HepG2 (cell line): ENCODE measurements around the gene PRR14. TPM values are rescaled to one million over a fixed set of nuclear protein-coding genes. Genes with fewer than 3 reads are reported as not detected.

Experiments used
- ELF1 ChIP-seq: sonication (generic); formaldehyde crosslinking; IDR thresholded peaks from 2 replicates; pipeline ENCODE4 v1.4.0; 2020; ENCODE audit warnings: missing genetic modification reagents
- HNRNPLL ChIP-seq: fragments of 200-400 bp; formaldehyde crosslinking; IDR thresholded peaks from 2 replicates; pipeline ENCODE4 v1.6.1; 2017; ENCODE audit warnings: mild to moderate bottlenecking, low read depth, low read length; ENCODE audit not compliant: poor library complexity, severe bottlenecking
- SATB2 ChIP-seq: sonication (generic); formaldehyde crosslinking; IDR thresholded peaks from 2 replicates; pipeline ENCODE4 v1.5.0; 2020; ENCODE audit warnings: missing genetic modification reagents
- ZFP1 ChIP-seq: IDR thresholded peaks from 2 replicates; pipeline ENCODE4 v1.6.1; 2016
- ZNF234 ChIP-seq: sonication (generic); formaldehyde crosslinking; conservative IDR thresholded peaks from 2 replicates; pipeline ENCODE4 v1.5.1; 2020; ENCODE audit warnings: mild to moderate bottlenecking, missing genetic modification reagents
- ZNF432 ChIP-seq: sonication (generic); formaldehyde crosslinking; IDR thresholded peaks from 2 replicates; pipeline ENCODE4 v1.5.0; 2020; ENCODE audit warnings: missing genetic modification reagents, mild to moderate bottlenecking, borderline replicate concordance
- ZNF749 ChIP-seq: sonication (generic); formaldehyde crosslinking; IDR thresholded peaks from 2 replicates; pipeline ENCODE4 v1.8.0; 2022; ENCODE audit warnings: mild to moderate bottlenecking, missing genetic modification reagents, moderate library complexity, borderline replicate concordance
- ZNF879 ChIP-seq: sonication (generic); formaldehyde crosslinking; IDR thresholded peaks from 2 replicates; pipeline ENCODE4 v1.8.1; 2023; ENCODE audit warnings: missing genetic modification reagents
- polyA plus RNA-seq, 8 experiments: library from polyadenylated mRNA; depleted of rRNA in 3 of 8; stranded (reverse) in 7 of 8; unstranded in 1 of 8; fragments of >200 nt; fragmentation: Illumina TruSeq in 4 of 8; extraction: Trizol in 4 of 8; gene quantifications; 2 replicates each; pipeline versions ENCODE4 v1.2.1 to v1.2.3, GENCODE V29; 2011 to 2016; ENCODE audit warnings: low read depth in 4 of 8, missing spikeins in 1 of 8, mixed read lengths in 1 of 8; ENCODE audit not compliant: insufficient read depth in 1 of 8
- total RNA-seq, 5 experiments: library from RNA; depleted of rRNA; stranded (reverse); fragments of >200 nt; fragmentation: Illumina TruSeq; extraction: Trizol; gene quantifications; 2 replicates each; pipeline ENCODE4 v1.2.3, GENCODE V29; 2016; ENCODE audit warnings: low read depth in 1 of 5
- TF ChIP-seq, protein P1 (sequence below): sonication (generic); formaldehyde crosslinking; IDR thresholded peaks from 2 replicates; pipeline ENCODE4 v1.8.1; 2022; ENCODE audit warnings: low read depth, mild to moderate bottlenecking, missing genetic modification reagents
- TF ChIP-seq, protein P2 (sequence below): sonication (generic); formaldehyde crosslinking; IDR thresholded peaks from 2 replicates; pipeline ENCODE4 v1.9.0; 2021; ENCODE audit warnings: missing genetic modification reagents, borderline replicate concordance
- TF ChIP-seq, protein P3 (sequence below): fragments of 450-650 bp; IDR thresholded peaks from 2 replicates; pipeline ENCODE4 v1.6.1; 2017; ENCODE audit warnings: mild to moderate bottlenecking
- TF ChIP-seq, protein P4 (sequence below): sonication (generic); formaldehyde crosslinking; IDR thresholded peaks from 2 replicates; pipeline ENCODE4 v1.9.0; 2021; ENCODE audit warnings: missing genetic modification reagents, mild to moderate bottlenecking, borderline replicate concordance
- TF ChIP-seq, protein P5 (sequence below): sonication (generic); formaldehyde crosslinking; IDR thresholded peaks from 2 replicates; pipeline ENCODE4 v1.5.0; 2020; ENCODE audit warnings: mild to moderate bottlenecking, missing genetic modification reagents, moderate library complexity
- TF ChIP-seq, protein P6 (sequence below): sonication (generic); formaldehyde crosslinking; IDR thresholded peaks from 2 replicates; pipeline ENCODE4 v1.9.0; 2022; ENCODE audit warnings: missing genetic modification reagents, mild to moderate bottlenecking, borderline replicate concordance

Gene PRR14
- total and polyA plus RNA-seq, 2 of the 13 experiments (the other 11 are each of a cell fraction or from before 2014, with no cell fraction given): 8.4 to 11.0 TPM

DNA sequence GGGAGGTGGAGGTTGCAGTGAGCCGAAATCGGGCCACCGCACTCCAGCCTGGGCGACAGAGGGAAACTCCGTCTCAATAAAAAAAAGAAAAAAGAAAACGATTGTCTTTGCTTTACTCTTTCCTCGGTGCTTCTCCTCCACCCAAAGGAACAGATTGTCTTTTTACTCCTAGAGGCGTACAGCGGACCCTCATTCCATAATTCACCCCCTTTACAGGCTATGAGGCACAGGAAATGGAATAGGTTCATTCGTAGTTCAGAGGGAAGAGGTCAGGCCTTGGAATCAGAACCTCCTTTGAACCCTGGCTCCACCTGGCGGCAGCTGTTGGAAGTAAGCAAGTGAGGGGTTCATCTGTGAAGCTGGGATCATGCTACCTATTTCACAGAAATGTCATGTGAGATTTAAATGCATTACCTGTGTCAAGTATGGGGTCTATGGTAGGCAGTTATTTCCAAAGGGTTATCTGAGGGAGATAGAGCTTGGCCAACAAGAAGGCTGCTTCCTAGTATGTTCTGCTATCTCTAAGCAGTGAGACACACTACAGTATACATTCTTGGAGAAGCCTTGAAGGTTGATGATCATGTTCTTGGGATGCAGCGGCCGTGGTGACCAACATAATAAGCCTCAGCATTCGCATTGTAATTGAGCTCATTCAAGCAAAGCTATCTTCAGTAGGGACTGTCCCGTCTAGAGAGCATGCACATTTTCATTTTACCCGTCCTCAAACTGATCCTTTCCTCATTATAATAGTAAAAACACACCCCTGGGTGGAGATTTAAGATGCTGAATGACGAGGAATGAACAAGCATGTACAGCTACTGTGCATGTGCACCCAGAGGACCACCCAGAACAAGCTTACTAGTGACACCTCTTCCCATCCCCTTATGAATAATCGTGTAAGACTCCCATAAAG lies 21.9 kb upstream of the PRR14 start (continued):
- TF ChIP-seq ELF1 (CRISPR knock-in tag): 0 out of 2 replicates have a peak, but pooled peaks have one; percentile 40
- no peak for TF ChIP-seq HNRNPLL
- TF ChIP-seq ZNF234 (CRISPR knock-in tag): no peak
- TF ChIP-seq, protein P1, sequence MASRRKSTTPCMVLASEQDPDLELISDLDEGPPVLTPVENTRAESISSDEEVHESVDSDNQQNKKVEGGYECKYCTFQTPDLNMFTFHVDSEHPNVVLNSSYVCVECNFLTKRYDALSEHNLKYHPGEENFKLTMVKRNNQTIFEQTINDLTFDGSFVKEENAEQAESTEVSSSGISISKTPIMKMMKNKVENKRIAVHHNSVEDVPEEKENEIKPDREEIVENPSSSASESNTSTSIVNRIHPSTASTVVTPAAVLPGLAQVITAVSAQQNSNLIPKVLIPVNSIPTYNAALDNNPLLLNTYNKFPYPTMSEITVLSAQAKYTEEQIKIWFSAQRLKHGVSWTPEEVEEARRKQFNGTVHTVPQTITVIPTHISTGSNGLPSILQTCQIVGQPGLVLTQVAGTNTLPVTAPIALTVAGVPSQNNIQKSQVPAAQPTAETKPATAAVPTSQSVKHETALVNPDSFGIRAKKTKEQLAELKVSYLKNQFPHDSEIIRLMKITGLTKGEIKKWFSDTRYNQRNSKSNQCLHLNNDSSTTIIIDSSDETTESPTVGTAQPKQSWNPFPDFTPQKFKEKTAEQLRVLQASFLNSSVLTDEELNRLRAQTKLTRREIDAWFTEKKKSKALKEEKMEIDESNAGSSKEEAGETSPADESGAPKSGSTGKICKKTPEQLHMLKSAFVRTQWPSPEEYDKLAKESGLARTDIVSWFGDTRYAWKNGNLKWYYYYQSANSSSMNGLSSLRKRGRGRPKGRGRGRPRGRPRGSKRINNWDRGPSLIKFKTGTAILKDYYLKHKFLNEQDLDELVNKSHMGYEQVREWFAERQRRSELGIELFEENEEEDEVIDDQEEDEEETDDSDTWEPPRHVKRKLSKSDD (CRISPR knock-in tag): no peak
- no peak for TF ChIP-seq ZNF749 (CRISPR knock-in tag)
- TF ChIP-seq ZFP1 (CRISPR knock-in tag): no peak
- TF ChIP-seq, protein P2, sequence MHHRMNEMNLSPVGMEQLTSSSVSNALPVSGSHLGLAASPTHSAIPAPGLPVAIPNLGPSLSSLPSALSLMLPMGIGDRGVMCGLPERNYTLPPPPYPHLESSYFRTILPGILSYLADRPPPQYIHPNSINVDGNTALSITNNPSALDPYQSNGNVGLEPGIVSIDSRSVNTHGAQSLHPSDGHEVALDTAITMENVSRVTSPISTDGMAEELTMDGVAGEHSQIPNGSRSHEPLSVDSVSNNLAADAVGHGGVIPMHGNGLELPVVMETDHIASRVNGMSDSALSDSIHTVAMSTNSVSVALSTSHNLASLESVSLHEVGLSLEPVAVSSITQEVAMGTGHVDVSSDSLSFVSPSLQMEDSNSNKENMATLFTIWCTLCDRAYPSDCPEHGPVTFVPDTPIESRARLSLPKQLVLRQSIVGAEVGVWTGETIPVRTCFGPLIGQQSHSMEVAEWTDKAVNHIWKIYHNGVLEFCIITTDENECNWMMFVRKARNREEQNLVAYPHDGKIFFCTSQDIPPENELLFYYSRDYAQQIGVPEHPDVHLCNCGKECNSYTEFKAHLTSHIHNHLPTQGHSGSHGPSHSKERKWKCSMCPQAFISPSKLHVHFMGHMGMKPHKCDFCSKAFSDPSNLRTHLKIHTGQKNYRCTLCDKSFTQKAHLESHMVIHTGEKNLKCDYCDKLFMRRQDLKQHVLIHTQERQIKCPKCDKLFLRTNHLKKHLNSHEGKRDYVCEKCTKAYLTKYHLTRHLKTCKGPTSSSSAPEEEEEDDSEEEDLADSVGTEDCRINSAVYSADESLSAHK (CRISPR knock-in tag): no peak
- TF ChIP-seq, protein P3, sequence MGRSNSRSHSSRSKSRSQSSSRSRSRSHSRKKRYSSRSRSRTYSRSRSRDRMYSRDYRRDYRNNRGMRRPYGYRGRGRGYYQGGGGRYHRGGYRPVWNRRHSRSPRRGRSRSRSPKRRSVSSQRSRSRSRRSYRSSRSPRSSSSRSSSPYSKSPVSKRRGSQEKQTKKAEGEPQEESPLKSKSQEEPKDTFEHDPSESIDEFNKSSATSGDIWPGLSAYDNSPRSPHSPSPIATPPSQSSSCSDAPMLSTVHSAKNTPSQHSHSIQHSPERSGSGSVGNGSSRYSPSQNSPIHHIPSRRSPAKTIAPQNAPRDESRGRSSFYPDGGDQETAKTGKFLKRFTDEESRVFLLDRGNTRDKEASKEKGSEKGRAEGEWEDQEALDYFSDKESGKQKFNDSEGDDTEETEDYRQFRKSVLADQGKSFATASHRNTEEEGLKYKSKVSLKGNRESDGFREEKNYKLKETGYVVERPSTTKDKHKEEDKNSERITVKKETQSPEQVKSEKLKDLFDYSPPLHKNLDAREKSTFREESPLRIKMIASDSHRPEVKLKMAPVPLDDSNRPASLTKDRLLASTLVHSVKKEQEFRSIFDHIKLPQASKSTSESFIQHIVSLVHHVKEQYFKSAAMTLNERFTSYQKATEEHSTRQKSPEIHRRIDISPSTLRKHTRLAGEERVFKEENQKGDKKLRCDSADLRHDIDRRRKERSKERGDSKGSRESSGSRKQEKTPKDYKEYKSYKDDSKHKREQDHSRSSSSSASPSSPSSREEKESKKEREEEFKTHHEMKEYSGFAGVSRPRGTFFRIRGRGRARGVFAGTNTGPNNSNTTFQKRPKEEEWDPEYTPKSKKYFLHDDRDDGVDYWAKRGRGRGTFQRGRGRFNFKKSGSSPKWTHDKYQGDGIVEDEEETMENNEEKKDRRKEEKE: no peak
- TF ChIP-seq ZNF879 (CRISPR knock-in tag): 0 out of 2 replicates have a peak, but pooled peaks have one; percentile 31
- TF ChIP-seq, protein P4, sequence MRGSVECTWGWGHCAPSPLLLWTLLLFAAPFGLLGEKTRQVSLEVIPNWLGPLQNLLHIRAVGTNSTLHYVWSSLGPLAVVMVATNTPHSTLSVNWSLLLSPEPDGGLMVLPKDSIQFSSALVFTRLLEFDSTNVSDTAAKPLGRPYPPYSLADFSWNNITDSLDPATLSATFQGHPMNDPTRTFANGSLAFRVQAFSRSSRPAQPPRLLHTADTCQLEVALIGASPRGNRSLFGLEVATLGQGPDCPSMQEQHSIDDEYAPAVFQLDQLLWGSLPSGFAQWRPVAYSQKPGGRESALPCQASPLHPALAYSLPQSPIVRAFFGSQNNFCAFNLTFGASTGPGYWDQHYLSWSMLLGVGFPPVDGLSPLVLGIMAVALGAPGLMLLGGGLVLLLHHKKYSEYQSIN (CRISPR knock-in tag): no peak
- no peak for TF ChIP-seq ZNF432 (CRISPR knock-in tag)
- TF ChIP-seq SATB2 (CRISPR knock-in tag): no peak
- TF ChIP-seq, protein P5, sequence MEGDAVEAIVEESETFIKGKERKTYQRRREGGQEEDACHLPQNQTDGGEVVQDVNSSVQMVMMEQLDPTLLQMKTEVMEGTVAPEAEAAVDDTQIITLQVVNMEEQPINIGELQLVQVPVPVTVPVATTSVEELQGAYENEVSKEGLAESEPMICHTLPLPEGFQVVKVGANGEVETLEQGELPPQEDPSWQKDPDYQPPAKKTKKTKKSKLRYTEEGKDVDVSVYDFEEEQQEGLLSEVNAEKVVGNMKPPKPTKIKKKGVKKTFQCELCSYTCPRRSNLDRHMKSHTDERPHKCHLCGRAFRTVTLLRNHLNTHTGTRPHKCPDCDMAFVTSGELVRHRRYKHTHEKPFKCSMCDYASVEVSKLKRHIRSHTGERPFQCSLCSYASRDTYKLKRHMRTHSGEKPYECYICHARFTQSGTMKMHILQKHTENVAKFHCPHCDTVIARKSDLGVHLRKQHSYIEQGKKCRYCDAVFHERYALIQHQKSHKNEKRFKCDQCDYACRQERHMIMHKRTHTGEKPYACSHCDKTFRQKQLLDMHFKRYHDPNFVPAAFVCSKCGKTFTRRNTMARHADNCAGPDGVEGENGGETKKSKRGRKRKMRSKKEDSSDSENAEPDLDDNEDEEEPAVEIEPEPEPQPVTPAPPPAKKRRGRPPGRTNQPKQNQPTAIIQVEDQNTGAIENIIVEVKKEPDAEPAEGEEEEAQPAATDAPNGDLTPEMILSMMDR: peak; percentile 94
- TF ChIP-seq, protein P6, sequence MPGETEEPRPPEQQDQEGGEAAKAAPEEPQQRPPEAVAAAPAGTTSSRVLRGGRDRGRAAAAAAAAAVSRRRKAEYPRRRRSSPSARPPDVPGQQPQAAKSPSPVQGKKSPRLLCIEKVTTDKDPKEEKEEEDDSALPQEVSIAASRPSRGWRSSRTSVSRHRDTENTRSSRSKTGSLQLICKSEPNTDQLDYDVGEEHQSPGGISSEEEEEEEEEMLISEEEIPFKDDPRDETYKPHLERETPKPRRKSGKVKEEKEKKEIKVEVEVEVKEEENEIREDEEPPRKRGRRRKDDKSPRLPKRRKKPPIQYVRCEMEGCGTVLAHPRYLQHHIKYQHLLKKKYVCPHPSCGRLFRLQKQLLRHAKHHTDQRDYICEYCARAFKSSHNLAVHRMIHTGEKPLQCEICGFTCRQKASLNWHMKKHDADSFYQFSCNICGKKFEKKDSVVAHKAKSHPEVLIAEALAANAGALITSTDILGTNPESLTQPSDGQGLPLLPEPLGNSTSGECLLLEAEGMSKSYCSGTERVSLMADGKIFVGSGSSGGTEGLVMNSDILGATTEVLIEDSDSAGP (CRISPR knock-in tag): no peak; the same call in 1 of the 2 replicates
